Tibial artery (tissue), 4 donors: ENCODE measurements around the gene TEKTIP1.
A peak's percentile ranks its signal among the peaks of the same experiment; 100 is the strongest.

ENCODE experiments used
- DNase-seq, 2 donors: peaks; one replicate each; pipeline ENCODE4 v3.0.0-alpha.2; 2019
- H3K27ac ChIP-seq, 2 donors: fragments of 200-600 bp; sonication (generic) in 1 of 2; 1 replicate in 1 of 2; 2 replicates in 1 of 2; pipeline ENCODE4 v1.5.1; 2018 to 2019; ENCODE audit warnings: mild to moderate bottlenecking in 1 of 2
- H3K27me3 ChIP-seq, 2 donors: fragments of 200-600 bp; sonication (generic) in 1 of 2; one replicate each; pipeline versions ENCODE4 v1.5.1 to v1.6.0; 2016 to 2019
- H3K36me3 ChIP-seq, 3 donors: fragments of 200-600 bp; sonication (generic) in 2 of 3; one replicate each; pipeline ENCODE4 v1.5.1; 2016 to 2019; ENCODE audit warnings: mild to moderate bottlenecking in 2 of 3
- H3K4me1 ChIP-seq, 4 donors: fragments of 200-600 bp; sonication (generic) in 2 of 4; 1 replicate in 3 of 4; 2 replicates in 1 of 4; pipeline ENCODE4 v1.5.1; 2016 to 2019
- H3K4me3 ChIP-seq, 2 donors: fragments of 200-600 bp; sonication (generic) in 1 of 2; 1 replicate in 1 of 2; 2 replicates in 1 of 2; pipeline ENCODE4 v1.5.1; 2018 to 2019; ENCODE audit warnings: mild to moderate bottlenecking in 2 of 2
- H3K9me3 ChIP-seq, 3 donors: fragments of 200-600 bp; sonication (generic) in 1 of 3; one replicate each; pipeline ENCODE4 v1.5.1; 2016 to 2019
- CTCF ChIP-seq, 2 experiments: fragments of 200-600 bp in 1 of 2; fragments of 450-650 bp in 1 of 2; IDR thresholded peaks; one replicate each; pipeline ENCODE4 v1.5.1; 2017 to 2019; ENCODE audit warnings: antibody characterized with exemption in 2 of 2, mild to moderate bottlenecking in 1 of 2, moderate library complexity in 1 of 2
- intact Hi-C: fragments of 100-400 bp; cut with DNase I; formaldehyde crosslinking; loops from one replicate; pipeline ENCODE4 v1.15.0; 2023; ENCODE audit warnings: low total_unique reads

Gene TEKTIP1

DNA sequence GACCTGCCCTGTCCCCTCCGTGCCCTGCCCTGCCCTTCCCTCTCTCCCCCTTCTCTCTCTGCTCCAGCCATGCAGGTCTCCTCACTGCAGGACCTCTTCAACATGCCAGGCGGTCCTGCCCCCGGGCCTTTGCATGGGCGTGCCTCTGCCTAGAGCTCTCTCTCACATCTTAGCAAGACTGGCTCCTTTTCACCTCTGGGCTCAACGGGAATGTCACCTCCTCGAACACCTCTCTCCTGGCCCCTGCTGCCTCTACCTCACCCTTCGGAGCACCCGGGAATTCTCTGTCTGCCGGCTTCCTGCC lies 12.8 kb downstream of the TEKTIP1 start:
- H3K27ac ChIP-seq, result no peak overlapping the region
- peaks cover 0 to 20% (median 7%) of the 10 kb centered on the region in 3 donors for H3K36me3 ChIP-seq
- H3K4me3 ChIP-seq, result no peak overlapping the region
- H3K4me1 ChIP-seq, result peaks cover 0 to 20% (median 17%) of the 10 kb centered on the region in 4 donors
- H3K9me3 ChIP-seq, result no peaks in the 10 kb centered on the region
- DNase-seq, result no peak
- intact Hi-C loops, result no loop called here
- no peak for TF ChIP-seq CTCF (IDR thresholded peaks at IDR 0.05)
- no peaks in the 10 kb centered on the region for H3K27me3 ChIP-seq

DNA sequence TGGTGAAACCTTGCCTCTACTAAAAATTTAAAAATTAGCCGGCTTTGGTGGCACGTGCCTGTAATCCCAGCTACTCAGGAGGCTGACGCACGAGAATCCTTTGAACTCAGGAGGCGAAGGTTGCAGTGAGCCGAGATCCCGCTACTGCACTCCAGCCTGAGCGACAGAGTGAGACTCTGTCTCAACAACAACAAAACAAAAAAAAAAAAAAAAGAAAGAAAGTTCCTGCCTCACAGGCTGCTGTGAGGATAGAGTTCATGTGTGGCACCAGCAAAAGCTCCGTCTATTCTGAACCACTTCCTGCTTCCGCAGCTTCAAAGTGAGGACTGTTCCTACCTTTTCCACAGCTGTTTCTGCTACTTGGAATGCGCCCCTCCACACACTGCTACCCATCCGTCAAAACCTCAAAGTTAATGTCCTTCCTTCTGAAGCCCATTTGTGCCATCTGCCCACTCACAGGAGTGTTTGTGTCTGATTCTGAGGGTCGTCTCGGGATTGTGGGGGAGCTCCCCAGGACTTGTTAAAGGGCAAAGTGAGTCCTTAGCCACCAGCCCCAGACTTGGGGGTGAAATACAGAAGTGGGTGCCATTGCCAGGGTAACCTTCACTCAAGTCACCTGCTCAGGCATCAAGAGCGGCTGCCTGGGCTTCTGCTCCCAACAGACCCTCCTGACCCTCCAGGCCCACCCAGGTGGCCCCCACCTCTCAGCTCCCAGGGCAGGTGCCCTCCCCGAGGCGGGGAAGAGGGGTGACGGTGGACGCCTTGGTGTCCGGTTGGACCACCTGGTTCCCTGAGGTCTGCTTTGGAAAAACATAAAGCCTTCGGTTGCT lies 15.5 kb downstream of the TEKTIP1 start:
- H3K4me1 ChIP-seq, result peaks cover 0 to 22% (median 21%) of the 10 kb centered on the region in 4 donors
- H3K9me3 ChIP-seq, result no peaks in the 10 kb centered on the region
- peaks cover 0 to 5% (median 0%) of the 10 kb centered on the region in 3 donors for H3K36me3 ChIP-seq
- no peak for TF ChIP-seq CTCF (IDR thresholded peaks at IDR 0.05)
- intact Hi-C loops, result no loop called here
- no peak overlapping the region for H3K27ac ChIP-seq
- no peak for DNase-seq
- no peak overlapping the region for H3K4me3 ChIP-seq
- no peaks in the 10 kb centered on the region for H3K27me3 ChIP-seq

DNA sequence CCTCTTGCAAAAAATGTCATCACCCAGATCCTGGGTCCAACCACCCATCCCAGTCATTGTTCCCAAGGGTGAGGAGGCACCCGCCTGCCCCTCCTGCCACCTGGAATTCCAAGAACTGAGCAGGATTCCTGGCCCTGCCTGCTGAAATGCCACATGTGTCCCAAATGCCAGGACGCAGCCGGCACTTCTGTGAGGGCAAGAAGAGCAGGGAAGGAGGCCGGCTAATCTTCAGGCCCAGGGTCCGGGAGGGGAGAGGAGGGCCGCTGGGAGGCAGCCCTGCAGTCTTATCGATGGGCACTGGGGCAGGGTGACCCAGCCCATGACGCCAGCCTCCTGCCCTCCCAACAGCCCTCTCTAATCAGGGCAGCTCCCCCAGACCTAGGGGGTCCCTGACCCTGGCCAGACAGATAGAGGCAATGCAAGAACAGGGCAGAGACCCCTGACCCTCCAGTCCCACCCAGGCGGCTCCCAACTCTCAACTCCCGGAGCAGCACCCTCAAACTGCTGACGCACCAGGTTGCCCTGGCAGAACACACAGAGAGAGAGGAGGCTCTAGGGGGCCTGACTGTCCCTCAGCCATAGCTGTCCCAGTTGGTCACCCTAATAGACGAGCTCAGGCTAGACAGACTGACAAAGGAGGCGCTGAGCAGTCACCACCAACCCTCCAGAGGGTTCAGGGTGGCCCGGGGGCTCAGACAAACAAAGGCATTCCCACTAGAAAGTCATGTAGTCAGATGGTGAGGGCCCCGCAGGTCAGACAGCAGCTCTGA lies 16.9 kb downstream of the TEKTIP1 start:
- DNase-seq, result no peak
- no peak for TF ChIP-seq CTCF (IDR thresholded peaks at IDR 0.05)
- intact Hi-C loops, result no loop called here
- peaks cover 0 to 1% (median 0%) of the 10 kb centered on the region in 3 donors for H3K36me3 ChIP-seq
- peaks cover 0 to 22% (median 21%) of the 10 kb centered on the region in 4 donors for H3K4me1 ChIP-seq
- peak overlapping the region; percentile 74 to 95 for H3K4me3 ChIP-seq
- H3K9me3 ChIP-seq, result no peaks in the 10 kb centered on the region
- H3K27ac ChIP-seq, result no peak overlapping the region
- no peaks in the 10 kb centered on the region for H3K27me3 ChIP-seq

DNA sequence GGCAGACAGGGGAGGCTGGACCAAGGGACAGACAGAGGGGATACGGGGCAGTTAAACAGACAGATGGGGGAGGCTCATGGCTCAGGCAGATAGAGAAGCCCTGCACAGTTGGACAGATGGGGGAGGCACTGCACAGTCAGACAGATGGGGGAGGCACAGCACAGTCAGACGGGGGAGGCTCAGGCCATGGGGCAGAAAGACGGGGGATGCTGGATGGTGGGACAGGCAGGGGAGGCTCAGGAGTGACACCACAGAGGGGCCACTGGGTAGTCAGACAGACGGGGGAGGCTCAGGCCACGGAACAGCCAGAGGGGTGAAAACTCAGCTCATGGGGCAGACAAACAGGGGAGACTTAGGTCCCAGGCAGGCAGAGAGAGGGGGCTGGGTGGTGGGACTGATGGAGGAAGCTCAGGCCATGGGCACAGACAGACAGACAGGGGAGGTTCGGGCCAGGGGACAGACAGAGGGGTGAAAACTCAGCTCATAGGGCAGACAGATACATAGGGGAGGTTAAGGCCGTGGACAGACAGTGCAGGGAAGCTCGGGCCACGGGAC lies 17.5 kb downstream of the TEKTIP1 start:
- H3K27ac ChIP-seq, result peak overlapping the region; percentile 79 to 82
- intact Hi-C loops, result no loop called here
- peaks cover 0 to 22% (median 21%) of the 10 kb centered on the region in 4 donors for H3K4me1 ChIP-seq
- H3K27me3 ChIP-seq, result no peaks in the 10 kb centered on the region
- H3K4me3 ChIP-seq, result peak overlapping the region; percentile 74 to 95
- H3K36me3 ChIP-seq, result no peaks in the 10 kb centered on the region
- DNase-seq, result no peak
- TF ChIP-seq CTCF (IDR thresholded peaks at IDR 0.05), result no peak
- no peaks in the 10 kb centered on the region for H3K9me3 ChIP-seq

- H3K27ac ChIP-seq, result peak overlapping the region; percentile 79 to 82
- peak overlapping the region; percentile 74 to 95 for H3K4me3 ChIP-seq
- H3K4me1 ChIP-seq, result peaks cover 0 to 22% (median 19%) of the 10 kb centered on the region in 4 donors
- no peaks in the 10 kb centered on the region for H3K36me3 ChIP-seq
- H3K9me3 ChIP-seq, result no peaks in the 10 kb centered on the region
- no peaks in the 10 kb centered on the region for H3K27me3 ChIP-seq
- intact Hi-C loops, result no loop called here
- peak in 1 of 2 donors; percentile 72 for DNase-seq
- no peak for TF ChIP-seq CTCF (IDR thresholded peaks at IDR 0.05)
Measured at GRCh38 chr19:3556978-3557460, 18.0 kb downstream of the TEKTIP1 start.
